SK-N-MC (cell line): ENCODE data around the gene TCTA.

Experiments used
- EZH2 ChIP-seq: fragments of 200-600 bp; sonication (generic); IDR thresholded peaks from one replicate; pipeline ENCODE4 v1.6.1; 2017; ENCODE audit warnings: antibody characterized with exemption
- FOXP2 ChIP-seq: optimal IDR thresholded peaks from 2 replicates; pipeline ENCODE3; 2011; ENCODE audit warnings: mild to moderate bottlenecking, moderate library complexity; ENCODE audit not compliant: insufficient read depth; ENCODE audit errors: extremely low read length, control extremely low read depth
- POLR2AphosphoS5 ChIP-seq: IDR thresholded peaks from 2 replicates; pipeline ENCODE4 v1.6.1; 2012; ENCODE audit warnings: mild to moderate bottlenecking, low read depth, low read length, borderline replicate concordance

DNA sequence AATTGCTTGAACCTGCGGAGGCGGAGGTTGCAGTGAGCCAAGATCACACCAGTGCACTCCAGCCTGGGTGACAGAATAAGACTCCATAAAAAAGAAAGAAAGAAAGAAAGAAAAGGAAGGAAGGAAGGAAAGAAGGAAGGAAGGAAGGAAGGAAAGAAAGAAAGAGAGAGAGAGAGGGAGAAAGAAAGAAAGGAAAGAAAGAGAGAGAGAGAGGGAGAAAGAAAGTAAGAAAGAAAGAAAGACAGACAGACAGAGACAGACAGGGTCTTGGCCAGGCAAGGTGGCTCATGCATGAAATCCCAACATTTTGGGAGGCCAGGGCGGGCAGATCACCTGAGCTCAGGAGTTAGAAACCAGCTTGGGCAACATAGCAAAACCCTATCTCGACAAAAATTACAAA, 41.4 kb downstream of the TCTA start:
- TF ChIP-seq POLR2AphosphoS5 (no peak), EZH2 (no peak), FOXP2 (no peak)
